Fibroblast of villous mesenchyme (primary cell): ENCODE data around the gene MYCN. TPM values are rescaled to one million over a fixed set of nuclear protein-coding genes. Genes with fewer than 3 reads are reported as not detected.

Experiments
- DNase-seq: peaks from one replicate; pipeline ENCODE4 v3.0.0-alpha.2; 2010; ENCODE audit warnings: low read depth
- H3K4me3 ChIP-seq: 2 replicates; pipeline ENCODE4 v1.5.1; 2011; ENCODE audit warnings: low read depth, mild to moderate bottlenecking, low read length
- CTCF ChIP-seq: IDR thresholded peaks from 2 replicates; pipeline ENCODE4 v1.5.1; 2012; ENCODE audit warnings: low read depth, mild to moderate bottlenecking, low read length; ENCODE audit not compliant: insufficient read depth
- total RNA-seq: library from RNA; depleted of rRNA; stranded (reverse); fragments of >200 nt; gene quantifications from 2 replicates; pipeline ENCODE4 v1.2.3, GENCODE V29; 2012

Gene MYCN
- total RNA-seq, 1 donor = under 0.01 TPM

- no peak overlapping the region for H3K4me3 ChIP-seq
- TF ChIP-seq CTCF = no peak
- DNase-seq = no peak
Observed at GRCh38 chr2:15970701-15971100, 30.4 kb downstream of the MYCN start.

- H3K4me3 ChIP-seq = no peak overlapping the region
- no peak for DNase-seq
- no peak for TF ChIP-seq CTCF
Observed at GRCh38 chr2:15971351-15971750, 31.0 kb downstream of the MYCN start.

- no peak for DNase-seq
- H3K4me3 ChIP-seq = no peak overlapping the region
- TF ChIP-seq CTCF = no peak
Observed at GRCh38 chr2:15971831-15972522, 31.6 kb downstream of the MYCN start.

- DNase-seq = no peak
- no peak overlapping the region for H3K4me3 ChIP-seq
- no peak for TF ChIP-seq CTCF
Observed at GRCh38 chr2:15973481-15974401, 33.4 kb downstream of the MYCN start.

- no peak overlapping the region for H3K4me3 ChIP-seq
- no peak for DNase-seq
- no peak for TF ChIP-seq CTCF
Observed at GRCh38 chr2:15974565-15975260, 34.4 kb downstream of the MYCN start.

GRCh38 chr2:15975261-15975600, 34.9 kb downstream of the MYCN start:
- no peak for TF ChIP-seq CTCF
- no peak for DNase-seq
- H3K4me3 ChIP-seq = no peak overlapping the region
